Measurements from ENCODE around the gene RHOA.

The RHOA gene

GRCh38 chr3:49412632-49413337, 1.0 kb upstream of the RHOA start:
- Histone ChIP-seq H4K20me1 (ENCODE audit: control insufficient read depth, insufficient read depth, low read depth, low read length) (peaks cover 31% of the 10 kb centered on the region), H3K4me3 (ENCODE audit: low read length) (peak overlapping the region; percentile 96), H3K9me2 (replicated peaks; ENCODE audit: control insufficient read depth, low read length) (no peaks in the 10 kb centered on the region), H3F3A (ENCODE audit: control insufficient read depth, insufficient read depth) (peaks cover 8% of the 10 kb centered on the region), H3K79me2 (ENCODE audit: control insufficient read depth, low read length) (peaks cover 74% of the 10 kb centered on the region), H3K36me3 (ENCODE audit: control insufficient read depth, low read length) (peaks cover 66% of the 10 kb centered on the region), H3K4me2 (ENCODE audit: low read length) (peak overlapping the region; percentile 97), H3K27me3 (ENCODE audit: control insufficient read depth, low read length) (no peaks in the 10 kb centered on the region), H3K27ac (ENCODE audit: low read depth, low read length) (peak overlapping the region; percentile 71), H3K4me1 (ENCODE audit: control insufficient read depth, low read length) (peaks cover 58% of the 10 kb centered on the region), H3K9me3 (ENCODE audit: control insufficient read depth, insufficient read depth, low read length) (no peaks in the 10 kb centered on the region)
- no peak for TF ChIP-seq CTCF (IDR thresholded peaks at IDR 0.05; ENCODE audit: low read depth, low read length, poor library complexity, severe bottlenecking)
- TF ChIP-seq EZH2phosphoT487 (IDR thresholded peaks at IDR 0.05; ENCODE audit: borderline replicate concordance, low read length), result no peak

- no peaks in the 10 kb centered on the region for H3K9me2 ChIP-seq (replicated peaks; ENCODE audit: control insufficient read depth, low read length)
- H3K27ac ChIP-seq (ENCODE audit: low read depth, low read length), result peak overlapping the region; percentile 71
- H3K79me2 ChIP-seq (ENCODE audit: control insufficient read depth, low read length), result peaks cover 80% of the 10 kb centered on the region
- H3K4me2 ChIP-seq (ENCODE audit: low read length), result peak overlapping the region; percentile 73
- H3F3A ChIP-seq (ENCODE audit: control insufficient read depth, insufficient read depth), result peaks cover 8% of the 10 kb centered on the region
- H3K4me1 ChIP-seq (ENCODE audit: control insufficient read depth, low read length), result peaks cover 59% of the 10 kb centered on the region
- peaks cover 61% of the 10 kb centered on the region for H3K36me3 ChIP-seq (ENCODE audit: control insufficient read depth, low read length)
- H3K9me3 ChIP-seq (ENCODE audit: control insufficient read depth, insufficient read depth, low read length), result no peaks in the 10 kb centered on the region
- TF ChIP-seq CTCF (IDR thresholded peaks at IDR 0.05; ENCODE audit: low read depth, low read length, poor library complexity, severe bottlenecking) (no peak), EZH2phosphoT487 (IDR thresholded peaks at IDR 0.05; ENCODE audit: borderline replicate concordance, low read length) (no peak)
- H3K4me3 ChIP-seq (ENCODE audit: low read length), result peak overlapping the region; percentile 96
- H3K27me3 ChIP-seq (ENCODE audit: control insufficient read depth, low read length), result no peaks in the 10 kb centered on the region
- H4K20me1 ChIP-seq (ENCODE audit: control insufficient read depth, insufficient read depth, low read depth, low read length), result peaks cover 31% of the 10 kb centered on the region
These were observed 225 bp downstream of the RHOA start for GRCh38 chr3:49411535-49411967.

- peaks cover 63% of the 10 kb centered on the region for H3K36me3 ChIP-seq (ENCODE audit: control insufficient read depth, low read length)
- H3K4me2 ChIP-seq (ENCODE audit: low read length), result peak overlapping the region; percentile 73
- H3K27ac ChIP-seq (ENCODE audit: low read depth, low read length), result peak overlapping the region; percentile 71
- peaks cover 85% of the 10 kb centered on the region for H3K79me2 ChIP-seq (ENCODE audit: control insufficient read depth, low read length)
- H4K20me1 ChIP-seq (ENCODE audit: control insufficient read depth, insufficient read depth, low read depth, low read length), result peaks cover 34% of the 10 kb centered on the region
- TF ChIP-seq EZH2phosphoT487 (IDR thresholded peaks at IDR 0.05; ENCODE audit: borderline replicate concordance, low read length) (no peak), CTCF (IDR thresholded peaks at IDR 0.05; ENCODE audit: low read depth, low read length, poor library complexity, severe bottlenecking) (no peak)
- H3F3A ChIP-seq (ENCODE audit: control insufficient read depth, insufficient read depth), result peaks cover 9% of the 10 kb centered on the region
- H3K4me1 ChIP-seq (ENCODE audit: control insufficient read depth, low read length), result peaks cover 58% of the 10 kb centered on the region
- H3K4me3 ChIP-seq (ENCODE audit: low read length), result peak overlapping the region; percentile 96
- H3K9me2 ChIP-seq (replicated peaks; ENCODE audit: control insufficient read depth, low read length), result no peaks in the 10 kb centered on the region
- H3K27me3 ChIP-seq (ENCODE audit: control insufficient read depth, low read length), result no peaks in the 10 kb centered on the region
- H3K9me3 ChIP-seq (ENCODE audit: control insufficient read depth, insufficient read depth, low read length), result no peaks in the 10 kb centered on the region
These were observed 786 bp downstream of the RHOA start for GRCh38 chr3:49410846-49411534.
